Hepatocyte (in vitro differentiated cells): Measurements from ENCODE around the gene URM1.

Experiments
- EZH2 ChIP-seq: fragments of 200-600 bp; sonication (generic); IDR thresholded peaks from 2 replicates; pipeline ENCODE4 v1.6.1; 2016; ENCODE audit warnings: antibody characterized with exemption, mild to moderate bottlenecking, borderline replicate concordance
- EZH2phosphoT487 ChIP-seq: fragments of 200-600 bp; sonication (generic); IDR thresholded peaks from one replicate; pipeline ENCODE4 v1.6.1; 2018; ENCODE audit warnings: antibody characterized with exemption, mild to moderate bottlenecking, low read depth, moderate library complexity; ENCODE audit not compliant: unreplicated experiment, severe bottlenecking
- TF ChIP-seq, protein P1 (sequence below): fragments of 200-600 bp; sonication (generic); IDR thresholded peaks from 2 replicates; pipeline ENCODE4 v1.5.1; 2016; ENCODE audit warnings: antibody characterized with exemption, mild to moderate bottlenecking; ENCODE audit not compliant: poor library complexity

DNA sequence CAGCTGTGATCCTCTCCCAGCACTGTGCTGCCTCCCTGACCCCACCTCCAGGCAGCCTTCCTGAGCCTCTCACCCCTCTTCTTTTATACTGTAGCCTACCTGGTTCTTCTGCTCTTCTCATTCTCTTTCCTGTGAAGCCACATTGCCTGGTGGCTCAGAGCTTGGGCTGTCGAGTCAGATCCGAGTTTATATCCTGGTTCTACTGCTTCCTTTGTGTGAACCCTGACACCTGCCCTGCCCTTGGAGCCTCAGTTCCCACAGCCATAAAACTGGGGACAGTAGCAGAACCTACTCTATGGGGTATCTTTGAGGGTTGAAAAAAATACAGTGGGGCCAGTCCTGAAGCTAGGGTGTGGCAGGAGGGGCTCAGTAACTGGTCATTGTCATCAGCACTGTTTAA is 22.0 kb upstream of the URM1 start:
- TF ChIP-seq, protein P1, sequence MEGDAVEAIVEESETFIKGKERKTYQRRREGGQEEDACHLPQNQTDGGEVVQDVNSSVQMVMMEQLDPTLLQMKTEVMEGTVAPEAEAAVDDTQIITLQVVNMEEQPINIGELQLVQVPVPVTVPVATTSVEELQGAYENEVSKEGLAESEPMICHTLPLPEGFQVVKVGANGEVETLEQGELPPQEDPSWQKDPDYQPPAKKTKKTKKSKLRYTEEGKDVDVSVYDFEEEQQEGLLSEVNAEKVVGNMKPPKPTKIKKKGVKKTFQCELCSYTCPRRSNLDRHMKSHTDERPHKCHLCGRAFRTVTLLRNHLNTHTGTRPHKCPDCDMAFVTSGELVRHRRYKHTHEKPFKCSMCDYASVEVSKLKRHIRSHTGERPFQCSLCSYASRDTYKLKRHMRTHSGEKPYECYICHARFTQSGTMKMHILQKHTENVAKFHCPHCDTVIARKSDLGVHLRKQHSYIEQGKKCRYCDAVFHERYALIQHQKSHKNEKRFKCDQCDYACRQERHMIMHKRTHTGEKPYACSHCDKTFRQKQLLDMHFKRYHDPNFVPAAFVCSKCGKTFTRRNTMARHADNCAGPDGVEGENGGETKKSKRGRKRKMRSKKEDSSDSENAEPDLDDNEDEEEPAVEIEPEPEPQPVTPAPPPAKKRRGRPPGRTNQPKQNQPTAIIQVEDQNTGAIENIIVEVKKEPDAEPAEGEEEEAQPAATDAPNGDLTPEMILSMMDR = no peak
- TF ChIP-seq EZH2phosphoT487 (no peak), EZH2 (no peak)
